Testis (tissue), 5 donors: ENCODE measurements around the gene CYTIP. TPM values are rescaled to one million over a fixed set of nuclear protein-coding genes. Genes with fewer than 3 reads are reported as not detected.

Source experiments
- DNase-seq: peaks from one replicate; pipeline ENCODE4 v3.0.0-alpha.2; 2019
- H3K27ac ChIP-seq, 2 donors: fragments of 200-600 bp; sonication (generic); one replicate each; pipeline ENCODE4 v1.5.1; 2019
- H3K27me3 ChIP-seq: fragments of 200-600 bp; sonication (generic); one replicate; pipeline ENCODE4 v1.5.1; 2019
- H3K36me3 ChIP-seq: fragments of 200-600 bp; sonication (generic); one replicate; pipeline ENCODE4 v1.5.1; 2017; ENCODE audit warnings: low read depth; ENCODE audit errors: missing control alignments
- H3K4me1 ChIP-seq: fragments of 200-600 bp; sonication (generic); one replicate; pipeline ENCODE4 v1.5.1; 2019
- H3K4me3 ChIP-seq, 2 donors: fragments of 200-600 bp; sonication (generic); one replicate each; pipeline ENCODE4 v1.5.1; 2017 to 2019
- H3K9me3 ChIP-seq: fragments of 200-600 bp; sonication (generic); one replicate; pipeline ENCODE4 v1.5.1; 2017
- CTCF ChIP-seq, 3 experiments: fragments of 450-650 bp in 2 of 3; fragments of 200-600 bp in 1 of 3; sonication (generic) in 1 of 3; IDR thresholded peaks; one replicate each; pipeline ENCODE4 v1.5.1; 2016 to 2019; ENCODE audit warnings: antibody characterized with exemption in 3 of 3, mild to moderate bottlenecking in 2 of 3, moderate library complexity in 1 of 3
- POLR2A ChIP-seq: fragments of 450-650 bp; IDR thresholded peaks from one replicate; pipeline ENCODE4 v1.6.1; 2017; ENCODE audit warnings: antibody characterized with exemption, mild to moderate bottlenecking, moderate library complexity
- WGBS, 2 donors: methylation state at CpG; one replicate each; pipeline ENCODE4 v1.1.5; 2018; 5-methylcytosine and 5-hydroxymethylcytosine counted together
- intact Hi-C: fragments of 100-400 bp; cut with DNase I; formaldehyde crosslinking; loops from one replicate; pipeline ENCODE4 v1.15.1; 2023; ENCODE audit warnings: low total_unique reads
- long read RNA-seq, 2 donors: transcript quantifications; one replicate each; lab custom pipeline, GENCODE V29; 2026
- polyA plus RNA-seq: library from polyadenylated mRNA; stranded (reverse); fragments of 350-450 nt; fragmentation: Illumina TruSeq; extraction: RNeasy Lipid Tissue Mini Kit (QIAGEN cat#74804); gene quantifications from one replicate; pipeline ENCODE4 v1.2.3, GENCODE V29; 2014; ENCODE audit warnings: low read depth, low replicate concordance; ENCODE audit not compliant: insufficient read depth
- total RNA-seq, 2 donors: library from RNA; depleted of rRNA; stranded (reverse); fragments of >200 nt; gene quantifications; one replicate each; pipeline ENCODE4 v1.2.3, GENCODE V29; 2016

Gene CYTIP
- total RNA-seq (1 to 10 TPM; 8.5 to 9.1 TPM), polyA plus RNA-seq (3.9 TPM)
- long read RNA-seq, donor 1 = 0 reads
- long read RNA-seq, donor 2 = 0 reads

GRCh38 chr2:157443795-157444640 is at the start of gene CYTIP:
Gene CYTIP (minus strand): TSS chr2:157444089. CDS start chr2:157444020, 69 bp downstream.
- Histone ChIP-seq H3K4me3 (no peak within 1 kb of the TSS), H3K4me1 (peaks cover 12% of the 10 kb centered on the region), H3K9me3 (no peaks in the 10 kb centered on the region), H3K36me3 (no peaks in the 10 kb centered on the region), H3K27me3 (no peaks in the 10 kb centered on the region), H3K27ac (peak within 1 kb of the TSS in 1 of 2 donors; percentile 1)
- peak; percentile 75 for DNase-seq
- intact Hi-C loops = no loop called here
- TF ChIP-seq POLR2A (no peak), CTCF (IDR thresholded peaks at IDR 0.05) (no peak)
- 52 to 80% methylated on average over 13 of the region's 13 CpGs for WGBS, 2 donors

GRCh38 chr2:157492189-157492773 is 48.4 kb upstream of the CYTIP start:
- DNase-seq = peak; percentile 84
- no peak for TF ChIP-seq POLR2A
- TF ChIP-seq CTCF (IDR thresholded peaks at IDR 0.05) = peak; percentile 41 to 68 (median 67)
- Histone ChIP-seq H3K9me3 (no peaks in the 10 kb centered on the region), H3K27me3 (no peaks in the 10 kb centered on the region), H3K27ac (no peak overlapping the region), H3K4me3 (no peak overlapping the region), H3K36me3 (no peaks in the 10 kb centered on the region), H3K4me1 (no peaks in the 10 kb centered on the region)
- intact Hi-C loops = no loop called here
- 31 to 38% methylated on average over 5 of the region's 5 CpGs for WGBS, 2 donors

GRCh38 chr2:157489983-157490382 is 46.1 kb upstream of the CYTIP start:
- TF ChIP-seq POLR2A (no peak), CTCF (IDR thresholded peaks at IDR 0.05) (no peak)
- intact Hi-C loops = no loop called here
- no peaks in the 10 kb centered on the region for H3K9me3 ChIP-seq
- H3K4me1 ChIP-seq = no peaks in the 10 kb centered on the region
- 87 to 88% methylated on average over 1 of the region's 1 CpG for WGBS, 2 donors
- H3K36me3 ChIP-seq = no peaks in the 10 kb centered on the region
- no peak overlapping the region for H3K4me3 ChIP-seq
- no peaks in the 10 kb centered on the region for H3K27me3 ChIP-seq
- DNase-seq = no peak
- no peak overlapping the region for H3K27ac ChIP-seq

- no peak for DNase-seq
- 37 to 51% methylated on average over 3 of the region's 3 CpGs for WGBS, 2 donors
- no peaks in the 10 kb centered on the region for H3K27me3 ChIP-seq
- H3K36me3 ChIP-seq = no peaks in the 10 kb centered on the region
- no peaks in the 10 kb centered on the region for H3K4me1 ChIP-seq
- intact Hi-C loops = no loop called here
- H3K4me3 ChIP-seq = no peak overlapping the region
- H3K27ac ChIP-seq = no peak overlapping the region
- TF ChIP-seq CTCF (IDR thresholded peaks at IDR 0.05) (no peak), POLR2A (no peak)
- H3K9me3 ChIP-seq = no peaks in the 10 kb centered on the region
These were observed 45.0 kb upstream of the CYTIP start for GRCh38 chr2:157488877-157489276.
